Osteoblast (primary cell): ENCODE results near the gene BRD3OS. TPM values are rescaled to one million over a fixed set of nuclear protein-coding genes. Genes with fewer than 3 reads are reported as not detected.
A peak's percentile ranks its signal among the peaks of the same experiment; 100 is the strongest.

Experiments
- DNase-seq: peaks from one replicate; pipeline ENCODE4 v3.0.0; 2011; ENCODE audit warnings: low spot score, mixed read lengths; ENCODE audit not compliant: insufficient read length; ENCODE audit errors: missing footprints
- H2AFZ ChIP-seq: 2 replicates; pipeline ENCODE4 v1.6.0; 2011; ENCODE audit warnings: mild to moderate bottlenecking, low read length
- H3K27ac ChIP-seq: 2 replicates; pipeline ENCODE4 v1.5.1; 2011; ENCODE audit warnings: mild to moderate bottlenecking, low read depth, low read length, moderate library complexity
- H3K27me3 ChIP-seq: 2 replicates; pipeline ENCODE4 v1.6.0; 2012; ENCODE audit warnings: mild to moderate bottlenecking, control low read depth, inconsistent platforms, low read length, moderate library complexity; ENCODE audit not compliant: insufficient read depth
- H3K36me3 ChIP-seq: 2 replicates; pipeline ENCODE4 v1.5.1; 2011; ENCODE audit warnings: mild to moderate bottlenecking, low read length, control low read depth, moderate library complexity; ENCODE audit not compliant: insufficient read depth
- H3K4me1 ChIP-seq: 2 replicates; pipeline ENCODE4 v1.5.1; 2011; ENCODE audit warnings: mild to moderate bottlenecking, low read length, control low read depth, moderate library complexity; ENCODE audit not compliant: insufficient read depth
- H3K4me2 ChIP-seq: 2 replicates; pipeline ENCODE4 v1.6.0; 2011; ENCODE audit warnings: mild to moderate bottlenecking, low read length; ENCODE audit not compliant: insufficient read depth
- H3K4me3 ChIP-seq: fragments of 200-600 bp; sonication (generic); 3 replicates; pipeline ENCODE4 v1.5.1; 2012; ENCODE audit warnings: mild to moderate bottlenecking, low read length, inconsistent platforms; ENCODE audit not compliant: insufficient read depth
- H3K79me2 ChIP-seq: 2 replicates; pipeline ENCODE4 v1.6.0; 2012; ENCODE audit warnings: mild to moderate bottlenecking, low read length, control low read depth, inconsistent platforms; ENCODE audit not compliant: insufficient read depth
- H3K9me3 ChIP-seq: 2 replicates; pipeline ENCODE4 v1.5.1; 2011; ENCODE audit warnings: low read depth, low read length, control low read depth
- H4K20me1 ChIP-seq: 2 replicates; pipeline ENCODE4 v1.6.0; 2012; ENCODE audit warnings: mild to moderate bottlenecking, low read length, control low read depth; ENCODE audit not compliant: insufficient read depth
- CTCF ChIP-seq: IDR thresholded peaks from 2 replicates; pipeline ENCODE4 v1.5.1; 2011; ENCODE audit warnings: mild to moderate bottlenecking, low read depth, low read length, moderate library complexity; ENCODE audit errors: extremely low read depth
- total RNA-seq: library from RNA; depleted of rRNA; stranded (reverse); fragments of >200 nt; gene quantifications from 2 replicates; pipeline ENCODE4 v1.2.3, GENCODE V29; 2012

The BRD3OS gene
- total RNA-seq, 1 donor: 26.1 TPM

- no peaks in the 10 kb centered on the region for H3K36me3 ChIP-seq
- H2AFZ ChIP-seq: peak overlapping the region; percentile 29
- H3K4me2 ChIP-seq: peak overlapping the region; percentile 99
- TF ChIP-seq CTCF: no peak
- peak overlapping the region; percentile 62 for H3K27ac ChIP-seq
- peak; percentile 94 for DNase-seq
- peaks cover 15% of the 10 kb centered on the region for H3K4me1 ChIP-seq
- peaks cover 47% of the 10 kb centered on the region for H3K79me2 ChIP-seq
- H3K4me3 ChIP-seq: peak overlapping the region; percentile 87
- peaks cover 27% of the 10 kb centered on the region for H3K27me3 ChIP-seq
- peaks cover 33% of the 10 kb centered on the region for H4K20me1 ChIP-seq
- no peaks in the 10 kb centered on the region for H3K9me3 ChIP-seq
Measured at GRCh38 chr9:134066913-134067851, 41.9 kb downstream of the BRD3OS start.

- peak within 1 kb of the TSS; percentile 99 for H3K4me2 ChIP-seq
- peak within 1 kb of the TSS; percentile 87 for H3K4me3 ChIP-seq
- peak within 1 kb of the TSS; percentile 62 for H3K27ac ChIP-seq
- peaks cover 27% of the 10 kb centered on the region for H3K27me3 ChIP-seq
- no peak for TF ChIP-seq CTCF
- peak; percentile 100 for DNase-seq
- peaks cover 15% of the 10 kb centered on the region for H3K4me1 ChIP-seq
- no peaks in the 10 kb centered on the region for H3K9me3 ChIP-seq
- H2AFZ ChIP-seq: peak within 1 kb of the TSS; percentile 78
- peaks cover 24% of the 10 kb centered on the region for H4K20me1 ChIP-seq
- H3K79me2 ChIP-seq: peaks cover 38% of the 10 kb centered on the region
- no peaks in the 10 kb centered on the region for H3K36me3 ChIP-seq
Measured at GRCh38 chr9:134067904-134068743, 42.8 kb downstream of the BRD3OS start, which contains the start of gene BRD3. Gene BRD3 (minus strand): TSS chr9:134068026. CDS start chr9:134053477, 14,549 bp downstream.

DNA sequence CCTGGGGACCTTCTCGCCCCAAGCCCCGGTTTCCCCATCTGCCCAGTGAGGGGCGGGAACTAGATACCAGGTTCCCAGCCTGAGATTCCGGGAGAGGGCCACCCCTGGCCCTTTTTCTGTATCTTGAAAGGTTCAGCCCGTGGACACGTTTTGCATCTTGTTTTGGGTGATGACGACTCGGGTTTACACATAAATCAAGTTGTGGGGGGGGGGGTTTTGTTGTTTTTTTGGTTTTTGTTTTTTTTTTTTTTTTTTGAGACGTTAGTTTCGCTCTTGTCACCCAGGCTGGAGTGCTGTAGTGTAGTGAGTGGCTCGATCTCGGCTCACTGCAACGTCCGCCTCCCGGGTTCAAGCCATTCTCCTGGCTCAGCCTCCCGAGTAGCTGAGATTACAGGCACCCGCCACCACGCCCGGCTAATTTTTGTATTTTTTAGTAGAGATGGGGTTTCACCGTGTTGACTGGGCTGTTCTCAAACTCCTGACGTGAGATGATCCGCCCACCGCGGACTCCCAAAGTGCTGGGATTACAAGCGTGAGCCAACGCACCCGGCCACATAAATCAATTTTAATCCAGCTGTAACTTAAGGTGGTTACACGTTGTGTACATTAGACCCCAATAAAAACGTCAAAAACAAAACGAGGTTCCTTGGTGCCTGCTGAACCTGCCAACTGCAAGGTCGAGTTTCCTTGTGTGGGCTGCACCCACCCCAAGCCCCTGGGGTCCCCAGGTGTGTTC lies 43.6 kb downstream of the BRD3OS start:
- H3K27me3 ChIP-seq: peaks cover 33% of the 10 kb centered on the region
- H2AFZ ChIP-seq: peak overlapping the region; percentile 78
- no peaks in the 10 kb centered on the region for H3K9me3 ChIP-seq
- H3K4me1 ChIP-seq: peaks cover 15% of the 10 kb centered on the region
- H3K4me3 ChIP-seq: peak overlapping the region; percentile 80
- H3K36me3 ChIP-seq: no peaks in the 10 kb centered on the region
- peak overlapping the region; percentile 84 for H3K4me2 ChIP-seq
- peak; percentile 11 for DNase-seq
- no peak for TF ChIP-seq CTCF
- H3K79me2 ChIP-seq: peaks cover 30% of the 10 kb centered on the region
- H3K27ac ChIP-seq: no peak overlapping the region
- H4K20me1 ChIP-seq: peaks cover 18% of the 10 kb centered on the region
